Ovary (tissue), 9 donors: ENCODE data around the gene PEPD. TPM values are rescaled to one million over a fixed set of nuclear protein-coding genes. Genes with fewer than 3 reads are reported as not detected.

Experiments used
- DNase-seq, 5 donors: peaks; one replicate each; pipeline ENCODE4 v3.0.0-alpha.2; 2019 to 2020
- H3K27ac ChIP-seq, 2 donors: fragments of 200-600 bp; one replicate each; pipeline versions ENCODE4 v1.5.1 to v1.8.0; 2019 to 2022
- H3K27me3 ChIP-seq: fragments of 200-600 bp; one replicate; pipeline ENCODE4 v1.8.0; 2022
- H3K36me3 ChIP-seq: fragments of 200-600 bp; sonication (generic); one replicate; pipeline ENCODE4 v1.5.1; 2019
- H3K4me1 ChIP-seq: one replicate; pipeline ENCODE4 v1.8.1; 2013; ENCODE audit warnings: mild to moderate bottlenecking, moderate library complexity; ENCODE audit not compliant: insufficient read depth
- H3K4me3 ChIP-seq: fragments of 200-600 bp; sonication (generic); one replicate; pipeline ENCODE4 v1.5.1; 2017
- H3K9me3 ChIP-seq, 2 donors: fragments of 200-600 bp in 1 of 2; sonication (generic) in 1 of 2; one replicate each; pipeline versions ENCODE4 v1.5.1 to v1.8.1; 2013 to 2019; ENCODE audit warnings: mild to moderate bottlenecking in 1 of 2, moderate library complexity in 1 of 2
- EP300 ChIP-seq: sonication (generic); formaldehyde crosslinking; IDR thresholded peaks from one replicate; pipeline ENCODE4 v1.6.1; 2017; ENCODE audit warnings: antibody characterized with exemption
- POLR2A ChIP-seq: fragments of 450-650 bp; IDR thresholded peaks from one replicate; pipeline ENCODE4 v1.6.1; 2017; ENCODE audit warnings: antibody characterized with exemption, mild to moderate bottlenecking, moderate library complexity
- WGBS, 3 donors: extraction: QIAGEN DNeasy Blood & Tissue Kit in 1 of 3; methylation state at CpG; one replicate each; pipeline versions ENCODE4 v1.1.5 to v1.1.7; 2013 to 2017; 5-methylcytosine and 5-hydroxymethylcytosine counted together
- intact Hi-C, 4 donors: fragments of 100-400 bp; cut with DNase I; formaldehyde crosslinking; loops; one replicate each; pipeline versions ENCODE4 v1.11.0 to v1.15.1; 2022 to 2023
- polyA plus RNA-seq, 2 donors: library from polyadenylated mRNA; stranded (reverse); fragments of 200-250 nt in 1 of 2; fragments of 350-450 nt in 1 of 2; fragmentation: Illumina TruSeq in 1 of 2; extraction: RNeasy Lipid Tissue Mini Kit (QIAGEN cat#74804) in 1 of 2; gene quantifications; one replicate each; pipeline ENCODE4 v1.2.3, GENCODE V29; 2013 to 2014
- total RNA-seq, 7 donors: library from RNA; depleted of rRNA in 2 of 7; stranded (reverse); fragments of >200 nt in 2 of 7; fragmentation: NEBNext Ultra II Directional in 3 of 7; extraction: Animal tissue kit (Norgen Biotek cat#: 25700) in 3 of 7; gene quantifications; one replicate each; pipeline versions ENCODE4 v1.1.0 to v1.2.4, GENCODE V29; 2016 to 2023
- TF ChIP-seq, protein P1 (sequence below), 3 donors: fragments of 450-650 bp in 2 of 3; fragments of 200-600 bp in 1 of 3; IDR thresholded peaks; one replicate each; pipeline versions ENCODE4 v1.5.1 to v1.8.0; 2016 to 2022; ENCODE audit warnings: antibody characterized with exemption in 3 of 3, mild to moderate bottlenecking in 1 of 3
- donor health status: DM: no; HTN: no; CAD: no; lungs with moderate emphysema.
- donor health status: DM: no; HTN: no; CAD: no.
- donor health status: Bipolar disorder and iron deficiency.
- donor health status: DM: yes; HTN: yes; CAD: no.
- donor health status: DM: no; HTN: no; CAD: no.
- donor health status: DM: yes; HTN: yes; CAD: no.

Gene PEPD
- total and polyA plus RNA-seq, 9 donors = 38.7 to 66.9 (median 58.9) TPM

DNA sequence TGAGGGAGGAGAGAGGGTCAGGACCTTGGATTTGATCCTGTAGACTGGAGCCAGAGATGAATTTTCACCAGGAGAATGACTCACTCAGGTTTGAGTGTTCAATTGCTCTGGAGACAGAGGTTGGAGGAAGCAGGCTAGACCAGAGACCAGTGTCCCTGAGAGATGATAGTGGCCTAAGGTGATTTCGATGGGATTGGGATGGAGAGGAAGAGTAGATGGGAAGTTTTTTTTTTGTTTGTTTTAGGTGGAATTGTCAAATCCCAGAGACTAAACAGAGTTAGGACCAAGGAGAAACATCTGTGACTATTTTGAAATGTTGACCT, 145.8 kb downstream of the PEPD start:
- DNase-seq = no peak

DNA sequence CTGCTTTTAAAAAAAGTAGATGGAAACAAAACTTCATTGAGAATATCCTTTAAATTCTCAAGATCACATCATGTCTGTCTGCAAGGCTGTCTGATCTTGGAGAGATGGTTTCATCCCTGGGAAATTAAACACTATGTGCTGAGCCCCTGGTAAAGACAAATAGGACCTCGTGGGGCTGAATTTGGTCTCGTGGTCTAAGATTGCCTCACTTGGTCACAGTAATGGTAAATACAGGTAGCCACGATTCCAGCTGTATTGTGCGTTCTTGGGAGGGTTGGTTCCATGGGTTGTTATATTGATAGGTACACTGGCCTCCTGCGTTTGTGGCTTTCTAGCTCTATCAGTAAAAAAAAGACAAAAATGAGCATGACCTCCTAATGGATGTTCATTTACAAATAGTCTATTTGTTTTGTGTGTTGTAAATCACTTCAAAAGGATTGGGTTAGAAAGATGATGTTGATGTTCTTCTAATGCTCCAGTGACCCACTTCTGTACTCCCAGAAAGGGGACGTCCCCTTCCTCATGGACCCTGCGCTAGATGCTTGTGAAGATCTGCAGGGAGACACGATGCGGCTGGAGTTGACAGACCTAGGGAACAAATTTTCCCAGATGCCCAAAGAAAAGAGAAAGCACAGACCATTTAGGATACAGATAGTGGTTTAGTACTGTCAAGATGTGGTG, 146.3 kb downstream of the PEPD start:
- peak overlapping the region; percentile 79 for H3K4me3 ChIP-seq
- H3K27me3 ChIP-seq = no peaks in the 10 kb centered on the region
- WGBS, 3 donors = 52 to 70% (median 66%) methylated on average over 9 of the region's 9 CpGs
- no peaks in the 10 kb centered on the region for H3K36me3 ChIP-seq
- intact Hi-C loops = no loop called here
- no peaks in the 10 kb centered on the region for H3K9me3 ChIP-seq
- TF ChIP-seq EP300 (no peak), POLR2A (no peak)
- TF ChIP-seq, protein P1, sequence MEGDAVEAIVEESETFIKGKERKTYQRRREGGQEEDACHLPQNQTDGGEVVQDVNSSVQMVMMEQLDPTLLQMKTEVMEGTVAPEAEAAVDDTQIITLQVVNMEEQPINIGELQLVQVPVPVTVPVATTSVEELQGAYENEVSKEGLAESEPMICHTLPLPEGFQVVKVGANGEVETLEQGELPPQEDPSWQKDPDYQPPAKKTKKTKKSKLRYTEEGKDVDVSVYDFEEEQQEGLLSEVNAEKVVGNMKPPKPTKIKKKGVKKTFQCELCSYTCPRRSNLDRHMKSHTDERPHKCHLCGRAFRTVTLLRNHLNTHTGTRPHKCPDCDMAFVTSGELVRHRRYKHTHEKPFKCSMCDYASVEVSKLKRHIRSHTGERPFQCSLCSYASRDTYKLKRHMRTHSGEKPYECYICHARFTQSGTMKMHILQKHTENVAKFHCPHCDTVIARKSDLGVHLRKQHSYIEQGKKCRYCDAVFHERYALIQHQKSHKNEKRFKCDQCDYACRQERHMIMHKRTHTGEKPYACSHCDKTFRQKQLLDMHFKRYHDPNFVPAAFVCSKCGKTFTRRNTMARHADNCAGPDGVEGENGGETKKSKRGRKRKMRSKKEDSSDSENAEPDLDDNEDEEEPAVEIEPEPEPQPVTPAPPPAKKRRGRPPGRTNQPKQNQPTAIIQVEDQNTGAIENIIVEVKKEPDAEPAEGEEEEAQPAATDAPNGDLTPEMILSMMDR (IDR thresholded peaks at IDR 0.05) = no peak
- H3K27ac ChIP-seq = no peak overlapping the region
- DNase-seq = no peak
- H3K4me1 ChIP-seq = peaks cover 4% of the 10 kb centered on the region

More for the DNA sequence above, 145.8 kb downstream of the PEPD start:
- no peaks in the 10 kb centered on the region for H3K9me3 ChIP-seq
- no peaks in the 10 kb centered on the region for H3K36me3 ChIP-seq
- TF ChIP-seq POLR2A = no peak
- H3K4me1 ChIP-seq = peaks cover 4% of the 10 kb centered on the region
- WGBS, 3 donors = 60 to 85% (median 63%) methylated on average over 1 of the region's 1 CpG
- H3K27ac ChIP-seq = no peak overlapping the region
- no peaks in the 10 kb centered on the region for H3K27me3 ChIP-seq
- intact Hi-C loops = no loop called here
- no peak overlapping the region for H3K4me3 ChIP-seq

DNA sequence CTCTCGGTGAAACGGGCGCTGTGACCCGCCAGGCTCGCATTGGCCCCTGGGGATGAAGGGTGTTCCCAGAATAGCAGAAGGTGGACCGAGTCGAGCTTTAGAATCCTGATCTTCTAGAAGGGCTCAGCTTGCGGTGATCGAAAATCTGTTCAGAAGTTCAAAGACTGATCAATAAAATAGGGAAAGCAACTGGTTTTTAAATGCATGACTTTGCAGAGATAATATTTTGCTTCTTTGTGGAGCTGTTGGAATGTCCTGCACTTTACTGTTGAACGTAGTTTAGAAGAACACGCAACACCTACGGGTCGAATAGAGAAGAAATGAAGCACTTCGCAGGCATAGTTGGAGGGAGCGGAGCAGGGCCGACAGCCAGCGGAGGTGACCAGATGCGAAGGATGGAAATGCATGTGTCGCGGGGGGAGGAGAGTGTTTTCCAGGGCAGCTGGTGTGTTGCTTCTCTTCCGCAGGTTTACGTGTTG, 147.3 kb downstream of the PEPD start:
- Histone ChIP-seq H3K9me3 (no peaks in the 10 kb centered on the region), H3K27me3 (no peaks in the 10 kb centered on the region), H3K4me3 (peak overlapping the region; percentile 79), H3K4me1 (peaks cover 4% of the 10 kb centered on the region), H3K36me3 (no peaks in the 10 kb centered on the region), H3K27ac (peak overlapping the region; percentile 92 to 95)
- peak in 1 of 5 donors; percentile 39 for DNase-seq
- intact Hi-C loops = no loop called here
- TF ChIP-seq POLR2A = no peak
- TF ChIP-seq, protein P1 (IDR thresholded peaks at IDR 0.05) = no peak
- TF ChIP-seq EP300 = no peak
- 4 to 7% (median 7%) methylated on average over 22 of the region's 22 CpGs for WGBS, 3 donors

DNA sequence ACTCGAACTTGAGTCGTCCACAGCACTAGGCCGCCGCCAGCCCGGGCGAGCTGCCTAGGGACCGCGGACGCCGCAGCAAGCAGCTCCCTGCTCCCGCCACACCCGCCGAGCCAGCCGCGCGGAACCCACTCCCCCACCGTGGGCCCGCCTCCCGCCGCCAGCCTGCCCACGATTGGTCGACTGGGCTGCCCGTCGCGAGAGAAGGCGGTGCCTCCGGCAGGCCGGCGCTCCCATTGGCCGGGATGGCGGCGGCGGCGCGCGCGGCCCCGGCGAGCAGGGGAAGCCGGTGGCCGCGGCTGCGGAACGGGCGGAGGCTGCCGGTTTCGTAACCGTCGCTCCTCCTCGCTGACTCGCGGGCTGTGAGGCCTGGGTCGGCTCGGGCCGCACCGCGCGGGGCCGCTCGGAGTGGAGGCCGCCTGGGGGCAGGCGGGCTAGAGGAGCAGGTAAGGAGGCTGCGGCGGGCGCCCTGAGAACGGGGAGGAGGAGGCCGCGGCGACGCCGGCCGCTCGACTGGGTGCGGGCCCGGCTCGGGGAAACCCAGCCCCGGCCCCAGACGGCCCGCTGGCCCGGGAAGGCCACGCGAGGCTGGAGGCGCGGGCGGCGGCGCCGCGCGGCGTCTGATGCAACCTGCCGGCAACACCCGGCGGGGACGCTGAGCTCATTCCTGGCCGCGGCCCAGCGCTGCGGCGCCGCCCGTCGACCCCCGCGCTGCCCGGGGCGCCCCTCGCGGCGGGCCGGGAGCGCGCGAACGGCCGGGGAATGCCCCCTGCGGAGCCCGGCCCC, 147.9 kb downstream of the PEPD start, which contains the start of gene CEBPG:
Gene CEBPG (plus strand): TSS at position 257 of the 783 bp plus-strand sequence. CDS start 5,531 bp downstream, outside the sequence.
- intact Hi-C loops = loop anchor here in 1 of 4 donors (1.0 kb wide), 1 partner anchor 71 kb away; the partner anchor contains the start of gene CEBPA
- H3K27ac ChIP-seq = peak within 1 kb of the TSS; percentile 92 to 95
- H3K4me1 ChIP-seq = peaks cover 4% of the 10 kb centered on the region
- no peaks in the 10 kb centered on the region for H3K9me3 ChIP-seq
- no peaks in the 10 kb centered on the region for H3K27me3 ChIP-seq
- WGBS, 3 donors = 0 to 1% (median 0%) methylated on average over 70 to 118 of the region's 118 CpGs
- H3K36me3 ChIP-seq = no peaks in the 10 kb centered on the region
- H3K4me3 ChIP-seq = peak within 1 kb of the TSS; percentile 79
- peak; percentile 89 to 98 (median 93) for DNase-seq
- TF ChIP-seq POLR2A (peak; percentile 87), EP300 (no peak)
- TF ChIP-seq, protein P1 (IDR thresholded peaks at IDR 0.05) = peak in 1 of 3 donors; percentile 17
